Activated CD8-positive, alpha-beta memory T cell treated with anti-CD3 and anti-CD28 coated beads for 36 hours (primary cell): ENCODE results near the gene TMEM50B. TPM values are rescaled to one million over a fixed set of nuclear protein-coding genes. Genes with fewer than 3 reads are reported as not detected.
"Not testable (repeated sequence)": the region's sequence is repeated elsewhere in the genome, so short reads cannot be mapped to it uniquely, and the experiment has no call there.

ENCODE experiments used
- CTCF ChIA-PET: fragments of 350-600 bp; sonication (Branson Sonifier 250); formaldehyde crosslinking; loops from one replicate; lab custom pipeline; 2021; ENCODE audit warnings: antibody characterized with exemption; lab: Charles Lee
- POLR2A ChIA-PET: fragments of 350-600 bp; sonication (Branson Sonifier 250); formaldehyde crosslinking; loops from one replicate; lab custom pipeline; 2021; ENCODE audit warnings: antibody characterized with exemption; lab: Charles Lee
- total RNA-seq, 2 experiments: library from RNA; stranded (reverse); gene quantifications; one replicate each; pipeline ENCODE4 v1.2.3, GENCODE V29; 2021

The TMEM50B gene
- total RNA-seq, 2 experiments from 2014 or later, result 14.9 to 16.7 TPM

GRCh38 chr21:33481314-33481943, 1.7 kb upstream of the TMEM50B start:
- ChIA-PET POLR2A (interaction anchor here (3.0 kb wide), 1 partner anchor 9 kb away, joined by 34 read pairs; the partner anchor contains the start of gene DNAJC28), CTCF (interaction anchor here (0.7 to 4.1 kb wide), 3 partner anchors 9 to 36 kb away, joined by 3 to 12 read pairs (median 3); partner anchors contain the start of gene DNAJC28)

- ChIA-PET CTCF (interaction anchor here (0.6 to 4.1 kb wide), 4 partner anchors 10 to 281 kb away, joined by 3 to 12 read pairs (median 4); partner anchors contain the start of gene DNAJC28), POLR2A (interaction anchor here (0.7 to 3.0 kb wide), 5 partner anchors 10 to 108 kb away, joined by 3 to 34 read pairs (median 4); partner anchors contain the start of genes DNAJC28, DONSON, GART and SON)
Measured at GRCh38 chr21:33480481-33481103, 818 bp upstream of the TMEM50B start.

- ChIA-PET CTCF (interaction anchor here (4.1 kb wide), 1 partner anchor 12 kb away, joined by 12 read pairs; the partner anchor contains the start of gene DNAJC28), POLR2A (interaction anchor here (0.6 to 3.0 kb wide), 8 partner anchors 11 to 731 kb away, joined by 3 to 34 read pairs (median 6); partner anchors contain the start of genes DNAJC28, GART and SON)
Measured at GRCh38 chr21:33478935-33479678, 667 bp downstream of the TMEM50B start.

DNA sequence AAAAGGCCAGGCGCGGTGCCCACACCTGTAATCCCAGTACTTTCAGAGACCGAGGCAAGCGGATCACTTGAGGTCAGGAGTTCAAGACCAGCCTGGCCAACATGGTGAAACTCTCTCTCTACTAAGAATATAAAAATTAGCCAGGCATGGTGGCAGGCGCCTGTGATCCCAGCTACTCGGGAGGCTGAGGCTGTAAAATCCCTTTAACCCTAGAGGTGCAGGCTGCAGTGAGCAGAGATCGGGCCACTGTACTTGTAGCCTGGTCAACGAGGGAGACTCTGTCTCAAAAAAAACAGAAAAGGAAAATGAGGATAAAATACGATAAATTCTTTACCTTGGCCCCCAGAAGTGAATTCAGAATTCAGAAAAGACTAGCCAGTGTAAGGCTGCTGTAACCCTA, 1.6 kb downstream of the TMEM50B start:
- POLR2A ChIA-PET, result no interaction called here
- CTCF ChIA-PET, result no interaction called here

GRCh38 chr21:33477066-33477465, 2.7 kb downstream of the TMEM50B start:
- POLR2A ChIA-PET, result no interaction called here
- CTCF ChIA-PET, result interaction anchor here (0.6 kb wide), 1 partner anchor 61 kb away, joined by 5 read pairs; no protein-coding TSS in a partner anchor

DNA sequence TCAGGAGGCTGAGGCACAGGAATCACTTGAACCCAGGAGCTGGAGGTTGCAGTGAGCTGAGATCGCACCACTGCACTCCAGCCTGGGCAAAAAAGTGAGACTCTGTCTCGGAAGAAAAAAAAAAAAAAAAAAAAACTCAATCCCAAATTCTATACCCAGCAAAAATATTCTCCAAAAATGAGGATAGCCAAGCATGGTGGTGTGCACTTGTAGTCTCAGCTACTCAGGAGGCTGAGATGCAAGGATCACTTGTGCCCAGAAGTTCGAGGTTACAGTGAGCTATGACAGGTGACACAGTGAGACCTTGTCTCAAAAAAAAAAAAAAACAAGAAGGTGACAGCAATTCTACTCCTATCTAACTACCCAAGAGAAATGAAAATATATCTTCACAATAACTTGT, 6.4 kb downstream of the TMEM50B start:
- ChIA-PET CTCF (no interaction called here), POLR2A (no interaction called here)

GRCh38 chr21:33470701-33471100, 9.1 kb downstream of the TMEM50B start:
- POLR2A ChIA-PET, result interaction anchor here (0.6 kb wide), 1 partner anchor 11 kb away, joined by 4 read pairs; no protein-coding TSS in a partner anchor
- CTCF ChIA-PET, result no interaction called here

- POLR2A ChIA-PET, CTCF ChIA-PET: not testable (repeated sequence)
Measured at GRCh38 chr21:33469183-33469582, 10.6 kb downstream of the TMEM50B start.

DNA sequence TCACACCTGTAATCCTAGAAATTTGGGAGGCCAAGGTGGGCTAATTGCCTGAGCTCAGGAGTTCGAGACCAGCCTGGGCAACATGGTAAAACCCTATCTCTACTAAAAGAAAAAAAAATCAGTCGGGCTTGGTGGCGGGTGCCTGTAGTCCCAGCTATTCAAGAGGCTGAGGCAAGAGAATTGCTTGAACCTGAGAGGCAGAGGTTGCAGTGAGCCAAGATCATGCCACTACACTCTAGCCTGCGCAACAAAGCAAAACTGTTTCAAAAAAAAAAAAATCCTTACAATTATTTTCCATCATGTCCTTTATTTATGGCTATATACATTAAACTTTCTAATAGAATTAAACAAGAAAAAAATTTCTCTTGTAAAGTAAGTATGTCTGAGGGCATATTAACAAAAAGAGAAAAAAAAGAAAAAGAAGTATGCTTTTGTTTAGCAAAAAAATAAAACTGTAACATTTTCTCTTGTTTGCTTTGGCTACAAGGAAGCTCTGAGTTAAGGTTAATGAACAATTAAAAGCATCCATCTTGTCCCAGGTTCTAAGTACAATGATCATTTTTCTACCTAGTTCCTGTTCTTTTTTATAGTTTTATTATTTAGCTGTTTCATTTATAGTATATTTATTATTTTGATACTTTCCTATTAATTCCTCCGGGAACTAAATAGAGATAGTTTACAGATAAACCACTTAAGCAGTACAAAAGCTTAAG, 18.1 kb downstream of the TMEM50B start:
- ChIA-PET CTCF (interaction anchor here (0.8 to 1.3 kb wide), 3 partner anchors 15 to 265 kb away, joined by 3 read pairs; no protein-coding TSS in a partner anchor), POLR2A (interaction anchor here (1.0 kb wide), 1 partner anchor 18 kb away, joined by 4 read pairs; the partner anchor contains the start of gene TMEM50B)

DNA sequence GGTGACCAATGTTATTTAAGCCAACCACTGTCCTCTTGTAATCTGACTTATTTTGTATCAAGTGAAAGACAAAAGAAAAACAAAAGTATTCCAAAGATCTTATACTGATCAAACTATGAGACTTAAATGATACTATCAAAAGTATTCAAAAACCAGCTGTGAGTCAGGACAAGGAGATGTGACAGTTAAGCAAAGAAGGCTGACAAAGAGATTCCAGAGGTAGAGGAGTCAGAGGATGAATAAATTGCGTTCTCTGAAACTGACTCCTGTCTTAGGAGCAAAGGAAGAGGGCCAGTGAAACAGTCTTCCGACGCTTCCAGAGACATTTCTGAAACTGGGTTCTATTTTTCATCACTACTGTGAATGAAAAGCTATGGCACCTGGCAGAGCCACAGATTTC, 20.9 kb downstream of the TMEM50B start:
- ChIA-PET CTCF (no interaction called here), POLR2A (no interaction called here)

DNA sequence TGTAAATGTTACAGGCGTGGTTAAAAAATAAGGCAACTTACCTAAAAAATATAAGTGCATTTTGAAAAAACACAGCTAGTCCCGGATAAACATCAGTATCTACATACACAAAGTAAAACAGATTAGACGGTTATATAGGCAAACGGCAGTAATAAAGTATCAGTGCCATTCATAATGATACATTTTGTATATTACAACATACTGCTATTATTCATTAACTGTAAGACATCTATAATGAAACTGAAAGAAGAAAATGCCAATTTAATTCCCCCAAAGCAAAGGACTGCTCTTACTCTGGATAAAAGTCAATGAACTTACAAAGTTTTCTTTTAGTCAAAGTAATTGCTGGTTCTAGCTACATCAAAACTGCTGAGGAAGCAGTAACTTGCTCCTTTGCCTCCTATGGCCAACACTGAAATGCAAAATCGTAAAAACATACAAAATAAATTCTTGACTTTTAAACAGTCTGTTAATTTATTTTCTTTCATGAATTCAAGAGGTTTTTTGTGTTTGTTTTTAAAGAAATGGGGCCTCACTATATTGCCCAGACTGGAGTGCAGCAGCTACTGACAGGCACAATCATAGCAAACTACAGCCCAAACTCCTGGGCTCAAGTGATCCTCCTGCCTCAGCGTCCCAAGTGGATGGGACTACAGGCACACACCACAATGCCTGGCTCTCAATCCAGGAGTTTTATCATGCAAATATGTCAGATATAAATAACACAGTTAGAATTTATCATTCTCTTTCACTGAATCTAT, 23.9 kb downstream of the TMEM50B start:
- CTCF ChIA-PET, result interaction anchor here (0.8 to 1.8 kb wide), 2 partner anchors 11 to 256 kb away, joined by 3 to 4 read pairs; no protein-coding TSS in a partner anchor

GRCh38 chr21:33452362-33452761, 27.4 kb downstream of the TMEM50B start:
- POLR2A ChIA-PET, result no interaction called here
- CTCF ChIA-PET, result interaction anchor here (1.8 kb wide), 1 partner anchor 255 kb away, joined by 5 read pairs; no protein-coding TSS in a partner anchor

More for the DNA sequence above, 23.9 kb downstream of the TMEM50B start:
- POLR2A ChIA-PET, result interaction anchor here (0.5 kb wide), 1 partner anchor 16 kb away, joined by 6 read pairs; no protein-coding TSS in a partner anchor

GRCh38 chr21:33451634-33452071, 28.1 kb downstream of the TMEM50B start:
- ChIA-PET POLR2A (no interaction called here), CTCF (no interaction called here)

GRCh38 chr21:33449616-33450015, 30.2 kb downstream of the TMEM50B start:
- ChIA-PET POLR2A (no interaction called here), CTCF (no interaction called here)

GRCh38 chr21:33446620-33447019, 33.2 kb downstream of the TMEM50B start:
- ChIA-PET CTCF (interaction anchor here (0.6 to 2.7 kb wide), 6 partner anchors 12 to 247 kb away, joined by 3 to 14 read pairs (median 3); no protein-coding TSS in a partner anchor), POLR2A (interaction anchor here (0.6 kb wide), 1 partner anchor 40 kb away, joined by 3 read pairs; no protein-coding TSS in a partner anchor)

GRCh38 chr21:33444499-33444898, 35.3 kb downstream of the TMEM50B start:
- ChIA-PET POLR2A (interaction anchor here (0.6 kb wide), 1 partner anchor 9 kb away, joined by 5 read pairs; no protein-coding TSS in a partner anchor), CTCF (interaction anchor here (0.9 to 2.7 kb wide), 19 partner anchors 8 to 259 kb away, joined by 3 to 14 read pairs (median 4); partner anchors contain the start of gene IL10RB)

DNA sequence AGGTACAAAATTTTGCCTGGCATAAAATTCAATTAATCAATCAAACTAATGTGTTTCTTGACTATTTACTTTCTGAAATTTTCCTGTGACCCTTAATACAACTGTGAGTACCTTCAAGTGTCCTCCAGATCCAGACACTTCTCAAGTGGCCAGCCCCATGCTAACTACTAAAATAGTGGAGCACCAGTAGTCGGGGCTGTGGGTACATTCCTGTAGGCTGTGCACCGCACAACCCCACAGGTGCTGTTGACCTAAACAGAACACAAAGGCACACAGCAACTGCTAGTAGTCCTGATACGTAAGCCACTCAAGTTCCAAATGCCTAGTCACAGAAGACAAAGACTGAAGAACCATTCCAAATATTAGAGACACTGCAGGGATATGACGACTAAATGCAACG, 36.6 kb downstream of the TMEM50B start:
- ChIA-PET CTCF (no interaction called here), POLR2A (no interaction called here)
